HG02852 (cell line): ENCODE data around the gene ZNF618.

ENCODE experiments used
- ATAC-seq: cut with Tn5 transposase; IDR thresholded peaks from one replicate; pipeline ENCODE4 v1.9.1; 2021; ENCODE audit warnings: mild to moderate bottlenecking, moderate library complexity; ENCODE audit not compliant: unreplicated experiment

Gene ZNF618

DNA sequence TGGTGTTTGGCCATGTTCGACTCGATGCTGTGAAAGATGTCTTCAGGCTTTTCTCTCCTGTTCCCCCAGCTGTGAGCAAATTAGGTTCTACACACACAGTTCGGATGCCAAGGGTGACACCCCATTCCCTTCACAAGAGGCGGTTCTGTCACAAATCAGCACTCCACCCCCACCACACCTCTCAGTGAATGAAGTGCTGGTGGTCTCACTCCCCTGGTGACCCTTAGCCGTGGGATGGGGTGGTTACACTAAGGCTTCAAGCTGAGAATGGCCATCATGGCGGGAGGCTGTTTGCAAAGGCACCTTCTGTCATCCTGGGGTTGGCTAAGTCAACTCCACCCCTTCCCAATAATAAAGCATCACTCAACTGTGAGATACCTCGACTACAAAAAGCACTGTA, 175.6 kb downstream of the ZNF618 start:
- ATAC-seq: no peak

DNA sequence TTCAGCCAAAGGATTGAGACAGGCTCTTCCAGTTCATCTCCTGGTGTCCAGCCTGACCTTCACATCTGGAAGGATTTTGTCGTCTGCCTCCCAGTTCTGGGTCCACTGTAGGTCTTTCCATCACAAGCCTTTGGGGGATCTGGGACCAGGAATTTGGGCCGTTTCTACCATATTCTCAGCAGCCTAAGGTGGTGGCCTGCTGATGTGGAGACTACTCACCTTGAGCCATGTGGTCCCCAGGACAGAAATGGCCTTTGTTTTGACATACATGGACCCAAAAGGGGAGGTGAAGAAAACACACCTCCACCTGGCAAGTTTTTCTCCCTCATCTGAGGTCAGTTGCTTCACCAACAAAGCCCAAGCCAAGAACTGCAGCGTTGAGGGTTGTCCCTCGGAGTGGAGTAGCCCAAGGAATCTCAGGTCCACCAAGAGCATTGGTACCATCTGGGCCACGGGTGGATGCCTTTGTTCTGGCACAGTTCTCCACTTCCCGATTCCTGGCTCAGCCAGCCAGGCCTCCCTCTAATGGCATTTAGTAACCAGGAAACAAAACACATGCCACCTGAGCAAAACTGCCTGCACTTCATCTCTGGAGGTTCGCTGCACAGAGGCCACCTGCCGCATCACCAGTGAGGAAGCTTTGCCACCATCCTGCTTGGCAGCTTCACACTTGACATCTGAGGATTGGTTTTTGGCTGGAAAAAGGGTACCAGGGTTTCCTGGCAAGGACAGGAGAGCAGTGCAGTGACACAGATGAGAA, 177.3 kb downstream of the ZNF618 start:
- ATAC-seq: no peak

DNA sequence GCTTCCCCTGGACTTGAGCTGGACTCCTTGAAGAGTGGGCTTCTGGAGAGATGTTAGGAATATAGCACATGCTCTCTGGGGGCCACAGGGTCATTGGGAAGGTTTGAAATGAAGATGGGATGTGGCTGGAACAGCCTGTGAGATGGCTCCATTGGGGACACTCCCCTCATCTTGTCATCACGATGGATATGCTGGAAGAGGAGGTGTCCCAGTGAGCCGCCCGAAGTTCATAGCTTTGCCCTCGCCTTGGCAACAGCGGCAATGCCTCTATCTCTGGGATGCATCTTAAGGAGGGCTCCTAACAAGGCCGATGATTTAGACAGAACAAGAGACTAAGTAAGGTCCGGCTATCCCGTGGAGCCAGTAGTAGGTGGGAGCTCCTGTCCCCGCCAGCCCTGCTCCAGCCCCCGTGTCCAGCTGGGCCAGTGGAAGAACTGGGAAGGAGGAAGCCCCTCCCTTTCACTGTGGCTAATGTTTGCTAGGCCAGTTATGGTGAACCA, 178.1 kb downstream of the ZNF618 start:
- no peak for ATAC-seq

DNA sequence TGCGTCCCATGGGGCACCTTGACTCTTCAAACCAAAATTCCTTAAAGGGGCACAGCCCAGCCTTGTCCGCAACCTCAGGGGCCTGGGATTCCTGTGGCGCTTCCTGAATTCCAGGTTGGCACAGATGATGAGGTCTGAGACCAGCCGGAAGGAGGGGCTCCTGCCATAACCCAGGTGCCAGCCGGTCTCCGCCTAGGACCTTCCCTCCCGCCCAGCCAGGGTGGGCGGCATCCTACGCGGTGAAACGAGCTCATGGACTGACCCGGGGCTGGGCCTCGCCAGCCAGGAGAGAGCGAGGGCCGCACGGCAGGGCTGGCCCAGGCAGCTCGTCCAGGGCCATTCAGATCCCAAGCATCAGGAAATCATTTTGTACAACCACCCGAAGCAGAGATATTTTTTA, 179.0 kb downstream of the ZNF618 start:
- ATAC-seq: no peak

DNA sequence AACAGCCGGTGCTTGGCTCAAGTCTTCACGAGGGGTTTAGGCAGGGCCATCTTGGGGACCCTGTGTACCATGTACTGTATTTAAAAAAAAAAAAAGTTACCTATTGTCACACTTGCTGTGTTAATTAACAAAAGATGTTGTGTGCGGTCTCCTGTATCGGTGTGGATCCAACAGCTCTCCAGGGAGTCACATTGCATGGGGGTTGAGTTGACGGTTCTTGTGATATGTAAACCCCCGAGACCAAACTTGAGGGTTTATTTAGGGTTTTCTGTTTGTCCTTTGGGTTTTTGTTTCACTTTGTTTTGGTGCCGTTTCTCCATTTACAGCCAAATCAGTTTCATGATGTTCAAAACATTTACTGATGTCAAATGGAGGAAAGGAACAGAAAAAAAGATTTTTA, 179.8 kb downstream of the ZNF618 start:
- no peak for ATAC-seq

DNA sequence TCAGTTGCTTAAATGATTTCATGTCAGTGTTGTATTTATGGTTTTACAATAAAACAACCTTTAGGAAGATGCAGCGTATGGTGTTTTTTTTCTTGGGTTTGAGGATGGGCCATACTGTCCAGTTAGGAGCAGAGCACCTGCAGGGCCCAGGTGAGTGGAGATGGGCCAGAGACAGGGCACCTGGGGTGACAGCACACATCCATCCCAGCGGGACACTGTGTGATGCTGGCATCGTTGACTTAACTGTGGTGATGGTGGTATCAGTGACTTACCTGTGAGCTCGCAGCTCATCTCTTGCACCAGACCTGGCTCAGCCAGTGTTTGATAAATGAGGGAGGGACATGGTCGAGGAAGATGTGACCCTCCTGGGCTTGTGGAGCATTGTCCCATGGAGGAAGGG, 180.4 kb downstream of the ZNF618 start:
- no peak for ATAC-seq

DNA sequence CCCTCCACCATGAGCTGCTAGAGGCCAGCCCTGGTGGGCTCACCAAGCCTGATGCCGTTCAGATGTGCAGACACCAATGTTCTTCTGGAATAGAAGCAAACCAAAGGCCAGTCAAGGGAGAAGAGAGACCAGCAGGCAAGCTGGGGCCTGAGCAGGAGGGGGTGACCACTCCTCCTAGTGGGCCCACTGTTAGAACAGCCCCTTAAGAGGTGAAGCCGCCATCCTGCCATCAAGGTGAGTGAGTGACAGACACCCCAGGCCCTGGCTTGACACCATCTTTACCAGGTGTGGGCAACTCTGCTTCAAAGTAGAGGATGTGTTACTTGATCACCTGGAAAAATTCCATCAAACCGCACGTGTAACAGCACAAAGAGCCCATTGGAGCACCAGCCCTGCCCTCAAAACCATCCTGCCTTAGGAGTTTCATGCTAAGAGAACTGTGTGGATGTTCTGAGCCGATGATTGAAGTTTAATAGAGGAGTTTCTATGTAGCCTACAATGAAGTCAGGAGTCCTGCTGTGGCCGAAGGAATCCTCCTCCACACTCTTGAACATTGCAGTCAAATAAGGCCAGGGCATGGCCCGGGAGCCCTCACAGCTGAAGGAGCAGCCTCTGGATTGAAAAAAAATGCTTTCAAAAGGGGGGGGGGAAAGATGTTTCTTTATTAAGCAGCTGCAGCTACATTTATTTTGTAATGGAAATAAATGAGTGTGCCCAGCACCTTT, 181.2 kb downstream of the ZNF618 start:
- no peak for ATAC-seq

DNA sequence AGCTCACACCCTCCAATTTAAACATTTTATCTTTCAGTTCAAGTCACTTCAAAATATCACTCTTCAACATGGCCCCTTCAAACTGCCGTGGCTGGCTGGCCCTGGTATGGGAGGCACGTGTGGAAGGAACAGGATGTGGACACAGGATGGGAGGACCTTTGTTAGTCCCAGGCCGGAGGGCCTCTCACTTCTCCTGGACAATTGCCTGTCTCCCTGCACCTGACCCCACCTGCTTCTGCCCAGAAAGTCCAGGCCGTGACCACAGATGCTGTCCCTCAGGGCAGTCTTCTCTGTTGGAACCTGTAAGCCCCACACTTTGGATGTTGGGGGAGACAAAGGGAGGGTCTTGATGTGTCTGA, 182.6 kb downstream of the ZNF618 start:
- ATAC-seq: no peak

DNA sequence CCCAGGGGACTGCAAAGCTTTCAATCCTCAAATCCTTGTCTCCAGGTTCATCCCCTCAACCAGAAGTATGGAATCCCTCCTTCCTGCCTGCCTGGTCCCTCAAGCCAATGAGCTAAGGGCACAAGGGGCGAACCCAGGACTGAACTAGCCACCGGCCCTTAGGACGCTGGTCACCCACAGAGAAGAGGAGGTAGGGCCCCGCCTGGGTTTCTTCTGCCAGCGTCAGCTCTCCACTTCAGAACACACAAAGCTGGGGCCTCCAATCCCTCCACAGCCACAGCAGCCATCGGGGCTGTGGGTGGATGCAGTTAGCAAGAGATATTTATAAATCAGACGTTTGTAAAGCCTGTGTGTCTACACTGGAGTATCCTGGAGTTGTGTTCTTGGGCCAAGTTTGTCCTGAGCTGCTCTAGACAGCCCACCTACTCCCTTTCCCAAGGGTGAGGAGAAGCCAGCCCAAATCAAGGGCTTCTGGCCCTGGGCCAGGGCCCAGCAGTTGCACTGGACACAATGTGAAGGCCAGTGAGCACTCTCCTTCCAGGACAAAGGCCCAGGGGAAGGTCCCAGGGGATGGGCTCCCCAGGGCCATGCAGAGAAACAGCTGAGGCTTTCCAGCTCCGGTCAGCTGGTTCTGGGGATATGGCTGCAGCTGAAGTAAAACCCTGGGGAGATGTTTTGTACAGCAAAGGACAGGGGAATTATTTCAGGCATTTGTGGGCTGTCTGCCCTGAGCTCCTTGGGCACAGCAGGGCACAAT, 183.1 kb downstream of the ZNF618 start:
- no peak for ATAC-seq

DNA sequence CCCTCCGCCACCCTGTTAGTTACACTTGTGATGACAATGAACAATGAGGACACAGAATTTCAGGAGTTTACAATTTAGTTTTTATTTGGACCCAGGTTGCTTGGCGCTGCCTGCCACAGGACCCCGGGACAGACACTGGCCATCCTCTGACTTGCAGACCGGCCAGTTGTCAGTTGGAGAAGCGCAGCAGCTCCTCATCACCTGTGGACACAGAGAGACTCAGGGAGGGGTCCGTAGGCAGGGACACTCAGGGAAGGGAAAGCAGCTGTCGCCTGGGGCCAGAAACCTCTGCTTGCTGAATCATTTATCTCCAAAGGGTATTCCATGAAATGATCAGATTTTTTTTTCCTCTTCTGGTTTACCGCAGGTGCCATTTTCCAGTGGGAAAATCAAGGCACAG, 184.0 kb downstream of the ZNF618 start:
- ATAC-seq: no peak

DNA sequence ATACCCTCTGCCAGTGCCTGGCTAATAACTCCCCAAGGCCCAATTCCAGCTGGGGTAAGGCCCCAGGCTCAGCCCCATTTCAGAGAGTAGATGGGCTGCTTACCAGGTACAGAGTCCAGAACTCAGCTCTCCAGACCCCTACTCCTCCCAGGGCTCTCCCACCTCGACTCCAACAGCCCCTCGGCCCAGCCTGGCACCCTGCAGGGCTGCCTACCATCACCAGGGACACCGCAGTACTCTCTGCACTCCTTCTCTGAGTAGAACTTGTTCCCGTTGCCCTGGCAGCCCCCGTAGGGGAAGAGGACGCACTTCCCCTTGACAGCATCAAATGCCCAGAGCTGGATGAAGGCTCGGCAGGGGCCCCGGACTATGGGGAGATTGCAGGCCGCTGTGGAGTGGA, 184.6 kb downstream of the ZNF618 start:
- ATAC-seq: no peak

DNA sequence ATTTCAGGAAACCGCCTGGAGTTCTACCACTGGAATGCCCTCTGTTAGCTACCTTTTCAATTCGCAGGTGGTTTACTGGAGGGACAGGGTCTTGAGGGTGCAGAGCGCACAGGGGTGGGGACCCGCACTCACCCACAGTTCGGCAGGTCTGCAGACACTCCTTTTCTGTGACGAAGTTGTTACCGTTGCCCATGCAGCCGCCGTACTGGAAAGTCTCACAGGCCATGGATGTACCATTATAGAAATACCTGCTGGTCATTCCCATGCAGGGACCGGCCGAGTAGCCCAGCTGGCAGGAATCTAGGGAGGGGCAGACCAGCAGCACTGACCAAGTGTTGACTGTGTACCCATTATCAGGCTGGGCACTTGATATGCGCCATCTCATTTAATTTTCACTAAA, 185.2 kb downstream of the ZNF618 start:
- no peak for ATAC-seq

DNA sequence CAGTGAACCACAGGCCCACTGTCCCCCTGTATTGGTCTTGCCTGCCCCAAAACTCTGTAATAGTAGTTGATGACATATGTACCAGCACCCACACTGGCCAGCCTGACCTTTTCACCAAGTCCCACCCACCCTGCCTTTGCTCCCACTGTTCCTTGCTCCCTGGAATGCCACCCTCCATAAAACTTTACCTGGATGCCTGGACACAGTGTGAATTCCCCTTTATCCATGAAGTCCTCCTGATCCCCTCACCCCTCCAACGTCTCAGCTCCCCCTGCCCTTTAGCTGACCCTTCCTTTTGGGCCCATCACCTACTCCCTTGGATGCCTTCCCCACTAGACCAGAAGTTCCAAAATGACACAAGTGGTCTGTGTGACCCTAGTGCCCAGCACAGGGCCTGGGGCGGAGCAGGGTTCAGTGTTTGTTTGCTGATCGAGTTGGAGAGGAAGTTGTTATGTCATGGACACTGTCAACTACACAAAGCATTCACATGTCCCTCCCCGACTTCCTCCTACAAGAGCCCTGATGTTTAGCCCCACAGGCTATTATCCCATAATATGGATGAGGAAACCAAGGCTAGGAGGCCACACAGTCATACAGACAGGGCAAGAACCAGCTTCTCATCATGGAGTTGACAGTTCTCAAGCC, 185.8 kb downstream of the ZNF618 start:
- ATAC-seq: no peak

DNA sequence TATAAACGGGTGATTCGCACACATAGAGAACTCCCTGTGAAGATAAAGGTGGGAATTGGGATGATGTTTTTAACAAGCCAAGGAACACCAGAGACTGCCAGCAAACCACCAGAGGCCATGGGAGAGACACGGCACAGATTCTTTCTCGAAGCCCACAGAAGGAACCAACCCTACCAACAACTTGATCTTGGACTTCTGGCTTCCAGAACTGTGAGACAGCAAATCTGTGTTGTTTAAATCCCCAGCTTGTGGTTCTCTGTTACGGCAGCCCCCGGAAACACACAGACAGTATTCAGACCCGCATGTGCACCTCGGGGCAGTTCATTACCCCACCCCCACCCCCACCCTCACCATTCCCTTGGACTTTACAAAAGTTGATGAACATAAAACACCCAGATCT, 189.2 kb downstream of the ZNF618 start:
- no peak for ATAC-seq

DNA sequence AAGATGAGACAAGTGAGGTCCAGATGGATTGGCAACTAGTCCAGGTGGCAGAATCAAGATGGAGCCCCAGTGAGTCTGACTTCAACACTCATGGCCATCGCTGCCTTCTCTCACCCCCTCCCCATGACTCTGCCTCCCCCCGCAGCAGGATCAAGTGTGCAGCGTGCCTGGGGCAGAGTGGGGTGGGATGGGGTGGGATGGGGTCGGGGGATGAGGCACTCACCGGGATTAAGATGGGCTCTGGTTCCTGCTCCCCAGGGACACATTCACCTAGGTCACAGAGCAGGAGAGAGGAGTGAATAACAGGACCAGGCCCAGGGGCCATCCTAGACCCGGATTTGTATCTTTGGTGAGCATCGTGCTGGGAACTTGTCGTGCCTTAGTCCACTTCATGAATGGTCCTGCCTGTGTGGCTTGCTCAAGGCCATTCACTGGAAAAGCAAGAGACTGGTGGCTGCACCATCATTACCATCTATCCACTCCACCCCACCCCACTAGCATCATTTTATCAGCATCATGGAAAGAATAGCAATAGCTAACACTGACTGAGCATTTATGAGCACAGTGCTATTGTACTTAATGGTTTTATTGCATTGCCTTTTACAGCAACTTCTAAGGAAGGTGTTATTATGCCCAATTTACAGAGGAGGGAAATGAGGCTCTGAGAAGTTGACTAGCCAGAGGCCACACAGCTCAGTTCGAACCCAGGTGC, 193.5 kb downstream of the ZNF618 start:
- no peak for ATAC-seq

DNA sequence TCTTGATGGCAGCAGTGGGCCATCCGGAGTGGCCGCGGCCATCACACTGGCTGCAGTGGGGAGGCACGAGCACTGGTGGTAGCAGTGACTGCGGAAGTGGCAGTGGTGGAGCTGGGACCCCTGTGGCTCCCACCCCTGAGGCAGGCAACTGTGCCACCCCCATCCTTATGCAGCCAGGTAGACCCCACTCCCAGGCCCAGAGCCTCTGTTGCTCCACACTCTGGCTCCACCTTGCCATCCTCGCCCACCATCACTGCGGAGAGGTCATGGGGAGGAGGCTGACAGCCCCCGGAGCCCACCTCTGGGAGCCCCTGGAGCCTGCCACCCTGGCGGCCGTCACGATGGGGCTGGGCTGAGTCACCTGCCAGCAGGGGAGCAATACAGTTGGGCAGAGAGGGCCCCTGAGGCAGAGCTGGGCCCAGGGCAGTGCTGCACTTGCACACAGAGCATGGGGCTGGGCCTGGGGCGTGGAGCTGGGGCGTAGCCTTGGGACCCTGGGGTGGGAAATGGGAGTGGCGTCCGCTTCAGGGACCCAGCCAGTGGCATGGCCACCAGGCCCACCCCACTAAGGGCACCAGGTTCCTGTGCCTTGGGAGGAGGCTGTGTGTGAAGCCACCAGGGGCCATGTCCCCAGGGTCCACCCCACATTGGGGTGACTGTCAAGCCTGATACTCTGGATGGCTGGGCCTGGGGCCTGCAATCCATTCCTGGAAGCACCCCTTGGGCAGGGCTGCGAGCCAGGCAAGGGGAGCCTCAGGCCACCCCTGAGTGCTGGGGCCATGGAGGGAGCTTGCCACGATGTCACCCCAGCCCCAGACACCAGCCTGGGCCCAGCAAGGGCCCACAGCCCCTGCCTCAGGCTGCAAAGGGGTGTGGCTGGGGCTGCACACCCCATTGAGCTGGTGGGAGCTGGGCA, 194.3 kb downstream of the ZNF618 start:
- no peak for ATAC-seq

DNA sequence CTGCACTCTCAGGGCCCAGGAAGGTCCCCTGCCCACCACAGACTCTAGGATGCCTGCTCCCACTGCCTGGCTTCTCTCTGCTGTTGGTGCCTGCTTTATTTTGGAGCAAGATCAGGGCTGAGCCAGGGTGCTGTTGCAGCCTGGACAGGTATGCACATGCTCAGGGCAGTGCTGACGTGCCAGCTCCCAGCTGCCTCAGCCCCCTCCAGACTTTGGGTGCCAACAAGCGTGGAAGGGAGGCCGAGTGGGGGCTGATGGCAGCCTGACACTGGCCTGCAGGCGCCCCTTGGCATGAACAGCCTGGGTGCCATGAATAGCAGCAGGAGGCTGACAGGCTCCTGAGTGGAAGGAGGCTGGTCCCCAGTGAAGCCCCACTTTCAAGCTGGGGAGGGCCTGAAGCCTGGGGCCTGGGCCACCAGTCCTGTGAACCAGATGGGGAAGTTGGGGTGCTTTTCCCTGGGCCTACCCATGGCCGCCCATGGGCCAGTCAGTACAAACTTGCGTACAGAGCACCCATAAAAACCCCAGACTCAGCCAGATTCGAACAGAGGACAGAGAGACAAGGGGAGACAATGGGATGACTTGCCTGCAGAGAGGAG, 195.2 kb downstream of the ZNF618 start:
- no peak for ATAC-seq

DNA sequence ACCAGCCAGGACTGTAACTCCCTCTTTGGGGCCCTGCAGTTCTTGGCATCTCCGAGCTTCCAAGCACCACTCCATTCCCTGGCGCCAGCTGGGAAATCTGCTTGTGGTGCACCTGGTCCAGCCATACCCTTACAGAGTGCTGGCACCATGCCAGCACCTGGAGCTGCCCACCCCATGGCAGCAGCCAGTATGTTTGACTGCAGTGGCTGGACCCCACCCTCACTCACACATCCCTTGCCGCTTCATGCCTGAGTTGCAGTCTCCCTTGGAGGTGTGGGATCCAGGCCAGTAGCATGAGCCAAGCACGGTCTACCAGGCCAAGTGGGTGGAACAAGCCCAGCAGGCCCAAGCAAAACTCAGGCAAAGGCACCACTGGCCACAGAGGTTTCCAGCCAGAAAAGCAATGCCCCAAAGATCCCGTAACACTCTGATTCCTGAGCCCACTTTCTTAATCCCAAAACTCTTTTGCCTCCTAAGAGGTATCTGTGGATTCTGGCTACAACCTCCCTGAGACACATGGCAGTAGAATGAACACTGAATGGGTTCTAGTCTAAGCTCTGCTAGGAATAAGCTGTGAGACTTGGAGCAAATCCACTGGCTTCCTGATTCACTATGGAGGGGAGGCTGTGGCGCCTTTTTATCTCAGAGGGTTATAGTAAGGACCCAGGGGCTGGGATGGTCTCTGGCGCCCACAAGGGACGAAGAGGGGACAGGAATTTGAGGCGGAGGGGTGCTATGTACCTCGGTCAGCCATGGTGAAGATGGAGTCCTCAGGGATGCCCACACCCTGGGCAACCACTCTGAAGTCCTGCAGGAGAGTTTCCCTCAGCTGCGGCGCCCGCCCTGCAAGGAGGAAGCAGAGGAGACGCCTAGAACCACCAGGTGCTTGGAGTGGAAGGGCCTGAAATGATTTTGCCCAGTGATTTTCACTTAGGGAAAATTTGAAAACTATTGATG, 196.4 kb downstream of the ZNF618 start:
- no peak for ATAC-seq
